Ascending aorta (tissue), 2 donors: ENCODE measurements around the gene TNFSF10. TPM values are rescaled to one million over a fixed set of nuclear protein-coding genes. Genes with fewer than 3 reads are reported as not detected.

Source experiments
- DNase-seq, 2 donors: peaks; one replicate each; pipeline ENCODE4 v3.0.0-alpha.2; 2019; ENCODE audit warnings: low spot score in 2 of 2
- H3K27ac ChIP-seq, 2 donors: fragments of 200-600 bp; sonication (generic); one replicate each; pipeline ENCODE4 v1.5.1; 2016 to 2017; ENCODE audit warnings: mild to moderate bottlenecking in 1 of 2
- H3K27me3 ChIP-seq: fragments of 200-600 bp; sonication (generic); one replicate; pipeline ENCODE4 v1.5.1; 2017
- H3K36me3 ChIP-seq, 2 donors: fragments of 200-600 bp; sonication (generic); one replicate each; pipeline ENCODE4 v1.5.1; 2016
- H3K4me1 ChIP-seq, 2 donors: fragments of 200-600 bp; sonication (generic); one replicate each; pipeline ENCODE4 v1.5.1; 2016 to 2017; ENCODE audit warnings: mild to moderate bottlenecking in 1 of 2
- H3K4me3 ChIP-seq, 2 donors: fragments of 200-600 bp; sonication (generic); one replicate each; pipeline ENCODE4 v1.5.1; 2016 to 2017; ENCODE audit warnings: mild to moderate bottlenecking in 1 of 2
- H3K9me3 ChIP-seq, 2 donors: fragments of 200-600 bp; sonication (generic); one replicate each; pipeline ENCODE4 v1.5.1; 2016
- intact Hi-C: fragments of 100-400 bp; cut with DNase I; formaldehyde crosslinking; loops from one replicate; pipeline ENCODE4 v1.15.1; 2023
- total RNA-seq: library from RNA; depleted of rRNA; stranded (reverse); fragments of >200 nt; gene quantifications from one replicate; pipeline ENCODE4 v1.1.0, GENCODE V29; 2016
- TF ChIP-seq, protein P1 (sequence below), 3 experiments: fragments of 200-600 bp in 2 of 3; fragments of 450-650 bp in 1 of 3; sonication (generic) in 2 of 3; IDR thresholded peaks; one replicate each; pipeline ENCODE4 v1.5.1; 2016 to 2019; ENCODE audit warnings: antibody characterized with exemption in 3 of 3, mild to moderate bottlenecking in 1 of 3, moderate library complexity in 1 of 3

Gene TNFSF10
- total RNA-seq, 1 donor from 2014 or later, result 89.8 TPM

GRCh38 chr3:172515130-172515918, 7.9 kb downstream of the TNFSF10 start:
- H3K4me3 ChIP-seq, result no peak overlapping the region
- TF ChIP-seq, protein P1, sequence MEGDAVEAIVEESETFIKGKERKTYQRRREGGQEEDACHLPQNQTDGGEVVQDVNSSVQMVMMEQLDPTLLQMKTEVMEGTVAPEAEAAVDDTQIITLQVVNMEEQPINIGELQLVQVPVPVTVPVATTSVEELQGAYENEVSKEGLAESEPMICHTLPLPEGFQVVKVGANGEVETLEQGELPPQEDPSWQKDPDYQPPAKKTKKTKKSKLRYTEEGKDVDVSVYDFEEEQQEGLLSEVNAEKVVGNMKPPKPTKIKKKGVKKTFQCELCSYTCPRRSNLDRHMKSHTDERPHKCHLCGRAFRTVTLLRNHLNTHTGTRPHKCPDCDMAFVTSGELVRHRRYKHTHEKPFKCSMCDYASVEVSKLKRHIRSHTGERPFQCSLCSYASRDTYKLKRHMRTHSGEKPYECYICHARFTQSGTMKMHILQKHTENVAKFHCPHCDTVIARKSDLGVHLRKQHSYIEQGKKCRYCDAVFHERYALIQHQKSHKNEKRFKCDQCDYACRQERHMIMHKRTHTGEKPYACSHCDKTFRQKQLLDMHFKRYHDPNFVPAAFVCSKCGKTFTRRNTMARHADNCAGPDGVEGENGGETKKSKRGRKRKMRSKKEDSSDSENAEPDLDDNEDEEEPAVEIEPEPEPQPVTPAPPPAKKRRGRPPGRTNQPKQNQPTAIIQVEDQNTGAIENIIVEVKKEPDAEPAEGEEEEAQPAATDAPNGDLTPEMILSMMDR (IDR thresholded peaks at IDR 0.05), result no peak

DNA sequence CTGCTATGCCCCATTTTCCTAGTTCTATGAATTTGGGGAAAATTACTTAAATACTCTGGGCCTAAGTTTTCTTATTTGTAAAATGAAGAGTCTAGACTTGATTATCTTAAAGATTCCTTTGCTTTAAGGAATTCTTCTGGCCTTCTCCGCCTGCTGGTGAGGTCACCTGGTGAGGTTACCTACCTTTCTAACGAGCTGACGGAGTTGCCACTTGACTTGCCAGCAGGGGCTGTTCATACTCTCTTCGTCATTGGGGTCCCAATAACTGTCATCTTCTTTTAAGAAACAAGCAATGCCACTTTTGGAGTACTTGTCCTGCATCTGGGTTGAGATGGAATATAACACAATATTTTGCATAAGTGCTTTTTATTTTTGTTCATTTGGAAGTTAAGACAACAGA, 8.6 kb downstream of the TNFSF10 start:
- Histone ChIP-seq H3K4me1 (no peaks in the 10 kb centered on the region), H3K27ac (no peak overlapping the region), H3K9me3 (no peaks in the 10 kb centered on the region), H3K4me3 (no peak overlapping the region), H3K27me3 (no peaks in the 10 kb centered on the region), H3K36me3 (no peaks in the 10 kb centered on the region)
- no peak for DNase-seq
- TF ChIP-seq, protein P1 (IDR thresholded peaks at IDR 0.05), result no peak
- intact Hi-C loops, result no loop called here

More at GRCh38 chr3:172515130-172515918, 7.9 kb downstream of the TNFSF10 start:
- H3K36me3 ChIP-seq, result no peaks in the 10 kb centered on the region
- H3K4me1 ChIP-seq, result no peaks in the 10 kb centered on the region
- H3K9me3 ChIP-seq, result no peaks in the 10 kb centered on the region
- H3K27me3 ChIP-seq, result no peaks in the 10 kb centered on the region
- intact Hi-C loops, result no loop called here
- DNase-seq, result no peak
- no peak overlapping the region for H3K27ac ChIP-seq

DNA sequence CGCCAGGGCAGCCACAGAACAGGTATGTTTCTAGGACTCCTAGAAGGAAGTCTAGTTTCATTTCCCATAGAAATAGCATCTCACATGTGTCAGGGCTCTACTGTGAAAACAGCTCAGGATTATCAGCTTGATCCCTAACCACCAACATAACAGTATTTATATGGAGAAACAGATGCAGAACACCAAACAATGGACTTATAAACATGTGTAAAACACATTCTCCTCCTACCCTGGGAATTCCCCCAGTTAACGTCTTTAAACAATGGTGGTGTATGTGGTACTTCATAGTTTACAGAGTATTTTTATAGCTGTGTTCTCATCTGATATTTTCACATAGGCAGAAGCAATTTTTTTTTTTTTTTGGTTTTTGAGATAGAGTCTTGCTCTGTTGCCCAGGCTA, 9.7 kb downstream of the TNFSF10 start:
- H3K4me1 ChIP-seq, result no peaks in the 10 kb centered on the region
- TF ChIP-seq, protein P1 (IDR thresholded peaks at IDR 0.05), result no peak
- no peaks in the 10 kb centered on the region for H3K27me3 ChIP-seq
- no peak overlapping the region for H3K4me3 ChIP-seq
- no peak for DNase-seq
- intact Hi-C loops, result no loop called here
- H3K27ac ChIP-seq, result no peak overlapping the region
- H3K9me3 ChIP-seq, result no peaks in the 10 kb centered on the region
- H3K36me3 ChIP-seq, result no peaks in the 10 kb centered on the region

GRCh38 chr3:172511783-172512762, 11.2 kb downstream of the TNFSF10 start:
- Histone ChIP-seq H3K9me3 (no peaks in the 10 kb centered on the region), H3K4me1 (no peaks in the 10 kb centered on the region), H3K4me3 (no peak overlapping the region), H3K36me3 (no peaks in the 10 kb centered on the region), H3K27me3 (no peaks in the 10 kb centered on the region), H3K27ac (no peak overlapping the region)
- peak; percentile 58 to 77 for DNase-seq
- TF ChIP-seq, protein P1 (IDR thresholded peaks at IDR 0.05), result no peak
- intact Hi-C loops, result no loop called here

- H3K4me1 ChIP-seq, result no peaks in the 10 kb centered on the region
- no peak overlapping the region for H3K4me3 ChIP-seq
- no peak overlapping the region for H3K27ac ChIP-seq
- H3K9me3 ChIP-seq, result no peaks in the 10 kb centered on the region
- intact Hi-C loops, result no loop called here
- TF ChIP-seq, protein P1 (IDR thresholded peaks at IDR 0.05), result no peak
- H3K27me3 ChIP-seq, result no peaks in the 10 kb centered on the region
- no peaks in the 10 kb centered on the region for H3K36me3 ChIP-seq
- no peak for DNase-seq
Measured at GRCh38 chr3:172506094-172506493, 17.1 kb downstream of the TNFSF10 start.
